Kidney tubule cell (primary cell): ENCODE measurements around the gene CAVIN1.
"Not testable (repeated sequence)": the region's sequence is repeated elsewhere in the genome, so short reads cannot be mapped to it uniquely, and the experiment has no call there.

Source experiments
- DNase-seq: peaks from one replicate; pipeline ENCODE4 v3.0.0-alpha.2; 2018; ENCODE audit warnings: low spot score

CAVIN1 gene

DNA sequence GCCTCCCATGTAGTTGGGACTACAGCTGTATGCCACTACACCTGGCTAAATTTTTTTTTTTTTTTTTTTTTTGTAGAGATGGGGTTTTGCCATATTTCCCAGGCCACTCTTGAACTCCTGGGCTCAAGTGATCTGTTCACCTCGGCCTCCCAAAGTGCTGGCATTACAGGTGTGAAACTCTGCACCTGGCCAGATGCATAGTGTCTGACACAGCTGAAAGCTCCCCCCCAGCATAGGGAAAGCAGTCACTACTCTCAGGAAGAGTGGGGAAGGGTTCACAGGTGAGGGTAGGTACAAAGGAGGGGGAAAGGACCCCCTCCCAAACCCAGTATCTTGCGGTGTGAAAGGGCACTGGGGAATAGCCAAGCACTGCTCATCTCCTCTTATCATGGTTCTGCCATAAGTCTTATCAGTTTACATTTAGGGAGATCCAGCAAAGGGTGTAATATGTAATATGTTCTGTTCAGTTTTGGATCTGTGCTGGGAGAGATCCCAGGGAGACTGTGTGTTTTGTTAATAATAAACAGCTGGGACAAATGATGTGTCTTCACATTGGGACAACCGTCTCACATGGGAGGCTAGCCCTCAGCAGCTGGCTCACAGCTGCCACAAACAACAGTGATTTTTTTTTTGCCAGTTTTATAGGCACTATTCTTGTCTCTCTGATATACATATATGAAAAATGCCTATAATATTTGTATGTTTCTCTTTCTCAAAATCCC, 6.8 kb upstream of the CAVIN1 start:
- no peak for DNase-seq

DNA sequence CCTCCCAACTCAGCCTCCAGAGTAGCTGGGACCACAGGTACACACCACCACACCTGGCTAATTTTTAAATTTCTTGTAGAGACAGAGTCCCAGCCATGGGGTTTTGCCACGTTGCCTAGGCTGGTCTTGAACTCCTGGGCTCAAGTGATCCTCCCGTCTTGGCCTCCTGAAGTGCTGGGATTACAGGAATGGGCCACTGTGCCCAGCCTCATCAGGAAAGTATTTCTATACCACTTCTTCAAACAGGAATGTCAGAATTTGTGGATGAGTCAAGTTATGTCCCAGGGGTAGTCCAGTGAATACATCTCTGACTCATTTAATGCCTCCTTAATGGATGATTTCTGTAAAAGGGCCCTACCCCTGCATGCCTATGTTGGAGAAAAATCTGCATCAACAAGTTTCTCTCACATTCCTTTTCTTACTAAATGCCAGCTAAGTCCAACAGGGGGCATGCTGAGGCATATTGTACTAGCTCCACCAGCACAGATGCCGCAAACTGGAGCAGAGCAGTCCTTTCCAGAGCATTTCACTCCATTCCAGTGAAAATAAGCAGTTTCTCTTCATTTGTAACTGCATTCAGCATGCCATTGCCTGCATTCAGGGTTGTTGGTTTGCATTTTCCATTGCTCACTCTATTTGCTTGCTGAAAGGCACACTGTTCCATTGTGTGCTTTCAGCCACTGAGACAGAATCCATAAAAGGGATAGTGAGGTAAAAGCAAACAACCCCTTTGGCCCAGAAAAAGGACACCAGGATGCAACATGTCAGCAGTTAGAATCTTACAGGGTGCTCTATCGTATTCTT, 5.3 kb upstream of the CAVIN1 start:
- DNase-seq: peak; percentile 99

GRCh38 chr17:42424991-42425610, 2.0 kb upstream of the CAVIN1 start:
- DNase-seq: no peak

- DNase-seq: no peak
These were observed 710 bp upstream of the CAVIN1 start for GRCh38 chr17:42423766-42424165.

DNA sequence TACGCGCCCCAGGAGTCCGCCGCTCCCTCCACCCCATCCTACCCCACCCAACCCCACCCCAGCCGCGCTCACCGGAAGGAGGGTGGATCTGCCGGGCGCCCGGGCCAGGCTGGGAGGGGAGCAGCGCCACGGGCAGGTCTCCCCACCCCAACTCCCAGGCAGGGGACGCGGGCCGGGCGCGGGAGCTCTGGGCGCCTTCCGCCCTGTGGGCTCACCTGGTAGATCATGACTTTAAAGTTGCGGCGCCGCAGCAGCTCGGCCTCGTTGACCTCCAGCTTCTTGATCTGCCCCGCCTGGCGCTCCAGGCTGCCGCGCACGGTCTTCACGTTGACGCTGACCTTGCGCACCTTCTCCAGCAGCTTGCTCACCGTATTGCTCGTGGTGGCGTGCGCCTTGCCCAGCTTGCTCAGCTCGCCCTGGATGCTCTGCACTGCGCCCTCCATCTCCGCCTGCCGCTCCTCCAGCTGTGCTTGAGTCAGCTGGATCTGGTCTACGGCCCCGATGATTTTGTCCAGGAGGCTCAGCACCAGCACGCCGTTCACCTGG, 571 bp downstream of the CAVIN1 start:
- peak; percentile 65 for DNase-seq

DNA sequence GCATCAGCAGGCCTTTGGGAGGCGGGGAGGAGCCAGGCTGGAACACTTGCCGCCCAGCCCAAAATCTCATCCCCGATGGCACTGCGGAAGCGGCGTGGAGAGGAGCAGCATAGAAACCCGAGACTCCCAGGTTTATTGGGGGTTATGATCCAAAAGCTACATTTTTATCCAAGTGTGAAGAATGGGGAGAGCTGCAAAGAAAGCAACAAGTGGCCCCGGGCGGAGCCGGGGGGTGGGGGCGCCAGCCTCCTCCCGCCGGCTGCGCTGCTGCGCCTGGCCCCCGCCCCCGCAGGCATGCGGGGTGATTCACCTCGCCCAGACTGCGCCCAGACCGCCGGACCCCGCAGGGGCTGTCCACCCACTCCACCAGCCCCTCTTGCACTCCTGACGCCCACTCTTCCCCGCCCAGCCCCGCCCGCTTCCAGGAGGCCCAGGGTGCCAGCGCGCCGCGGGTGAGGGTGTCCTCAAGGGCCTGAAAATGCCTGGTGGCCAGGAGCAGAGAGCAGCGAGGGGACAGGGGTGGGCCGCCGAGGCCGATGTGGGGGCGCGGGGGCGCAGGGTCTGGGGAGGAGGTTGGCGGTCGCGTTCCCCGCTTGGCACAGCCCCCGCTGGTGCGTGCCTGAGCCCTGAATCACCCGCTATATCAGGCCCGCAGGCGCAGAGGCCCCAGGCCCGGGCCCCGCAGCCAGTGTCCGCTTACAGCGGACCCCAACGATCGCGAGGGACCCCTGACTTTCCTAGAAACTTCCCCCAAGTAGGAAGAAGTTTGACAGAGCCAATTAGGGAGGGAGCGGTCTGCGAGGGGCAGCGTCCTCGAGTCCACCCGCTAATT, 1.3 kb downstream of the CAVIN1 start:
- peak; percentile 68 for DNase-seq

DNA sequence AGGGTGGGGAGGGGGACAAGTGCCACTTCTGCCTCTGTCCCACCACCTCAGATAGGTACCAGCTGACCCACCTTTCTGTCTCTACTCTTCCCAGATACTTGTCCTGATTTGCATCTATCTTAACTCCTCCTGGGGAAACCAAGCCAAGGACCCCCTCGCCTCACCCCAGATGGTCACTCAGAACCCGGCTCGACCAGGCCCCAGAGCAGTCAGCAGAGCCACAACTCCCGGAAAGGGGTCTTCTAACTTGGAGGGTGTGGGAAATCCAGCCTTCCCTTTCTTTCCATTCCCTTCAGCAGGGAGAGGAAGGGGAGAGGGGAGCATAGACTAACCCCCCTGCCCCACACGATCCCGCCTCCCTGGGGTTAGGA, 1.9 kb downstream of the CAVIN1 start:
- no peak for DNase-seq

DNA sequence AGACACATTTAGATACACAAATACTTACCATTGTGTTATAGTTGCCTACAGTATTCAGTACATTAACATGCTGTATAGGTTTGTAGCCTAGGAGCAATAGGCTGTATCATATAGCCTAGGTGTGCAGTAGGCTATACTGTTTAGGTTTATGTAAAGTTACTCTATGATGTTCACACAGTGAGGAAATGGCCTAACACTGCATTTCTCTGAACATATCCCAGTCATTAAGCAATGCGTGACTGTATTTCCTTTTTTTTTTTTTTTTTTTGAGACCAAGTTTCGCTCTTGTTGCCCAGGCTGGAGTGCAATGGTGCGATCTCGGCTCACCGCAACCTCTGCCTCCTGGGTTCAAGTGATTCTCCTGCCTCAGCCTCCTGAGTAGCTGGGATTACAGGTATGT, 5.1 kb downstream of the CAVIN1 start:
- DNase-seq: not testable (repeated sequence)

DNA sequence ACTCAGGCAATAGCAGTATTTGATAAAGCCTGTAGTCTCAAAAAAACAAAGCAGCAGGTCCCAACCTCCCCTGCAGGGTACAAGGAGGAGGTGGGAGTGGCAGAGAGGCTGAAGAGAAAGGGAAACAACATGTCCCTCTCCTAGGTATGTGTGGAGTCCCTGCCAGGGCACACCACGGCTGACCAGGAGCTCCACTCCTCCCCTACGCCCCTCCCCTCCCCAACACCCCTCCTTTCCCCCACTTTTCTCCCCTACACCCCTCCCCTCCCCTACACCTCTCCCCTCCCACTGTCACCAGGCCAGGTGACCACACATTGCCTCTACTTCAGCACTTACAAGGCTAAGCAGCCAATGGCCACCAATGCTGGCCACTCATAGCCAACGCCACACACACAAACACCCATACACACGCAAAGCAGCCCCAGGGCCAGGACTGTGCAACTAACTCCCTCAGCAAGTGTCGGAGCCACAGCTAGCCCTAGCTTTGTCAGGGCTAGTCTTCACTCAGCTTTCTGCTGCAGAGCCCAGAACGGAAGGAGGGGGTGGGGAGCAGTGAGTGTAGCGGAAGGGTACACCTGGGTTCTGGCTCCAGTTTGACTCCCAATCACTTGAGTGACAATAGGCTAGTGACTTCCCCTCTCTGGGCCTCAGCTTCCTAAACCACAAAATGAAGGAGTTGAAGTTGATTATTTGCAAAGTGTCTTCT, 8.2 kb downstream of the CAVIN1 start:
- DNase-seq: no peak

GRCh38 chr17:42413464-42414040, 9.5 kb downstream of the CAVIN1 start:
- no peak for DNase-seq

GRCh38 chr17:42411905-42412679, 11.0 kb downstream of the CAVIN1 start:
- no peak for DNase-seq

GRCh38 chr17:42411361-42411760, 11.7 kb downstream of the CAVIN1 start:
- DNase-seq: no peak

DNA sequence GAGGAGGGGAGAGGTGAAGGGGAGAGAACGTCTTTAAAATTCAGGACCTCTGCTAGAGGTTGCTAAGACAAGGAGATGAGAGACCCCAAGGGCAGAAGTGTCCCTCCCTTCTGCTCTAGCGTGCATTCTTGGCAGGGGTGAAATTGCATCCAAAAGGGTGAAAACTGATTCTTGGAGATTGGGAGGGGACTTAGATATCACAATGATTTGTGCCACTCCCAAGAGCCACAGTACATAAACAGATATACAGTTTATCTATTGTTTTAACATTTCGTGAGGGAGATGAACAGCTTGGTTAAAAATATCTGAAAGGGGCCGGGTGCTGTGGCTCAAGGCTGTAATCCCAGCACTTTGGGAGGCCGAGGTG, 12.8 kb downstream of the CAVIN1 start:
- no peak for DNase-seq

GRCh38 chr17:42409523-42410318, 13.3 kb downstream of the CAVIN1 start:
- peak; percentile 74 for DNase-seq

- no peak for DNase-seq
These were observed 15.0 kb downstream of the CAVIN1 start for GRCh38 chr17:42408061-42408460.

- DNase-seq: peak; percentile 83
These were observed 15.7 kb downstream of the CAVIN1 start for GRCh38 chr17:42407289-42407836.

DNA sequence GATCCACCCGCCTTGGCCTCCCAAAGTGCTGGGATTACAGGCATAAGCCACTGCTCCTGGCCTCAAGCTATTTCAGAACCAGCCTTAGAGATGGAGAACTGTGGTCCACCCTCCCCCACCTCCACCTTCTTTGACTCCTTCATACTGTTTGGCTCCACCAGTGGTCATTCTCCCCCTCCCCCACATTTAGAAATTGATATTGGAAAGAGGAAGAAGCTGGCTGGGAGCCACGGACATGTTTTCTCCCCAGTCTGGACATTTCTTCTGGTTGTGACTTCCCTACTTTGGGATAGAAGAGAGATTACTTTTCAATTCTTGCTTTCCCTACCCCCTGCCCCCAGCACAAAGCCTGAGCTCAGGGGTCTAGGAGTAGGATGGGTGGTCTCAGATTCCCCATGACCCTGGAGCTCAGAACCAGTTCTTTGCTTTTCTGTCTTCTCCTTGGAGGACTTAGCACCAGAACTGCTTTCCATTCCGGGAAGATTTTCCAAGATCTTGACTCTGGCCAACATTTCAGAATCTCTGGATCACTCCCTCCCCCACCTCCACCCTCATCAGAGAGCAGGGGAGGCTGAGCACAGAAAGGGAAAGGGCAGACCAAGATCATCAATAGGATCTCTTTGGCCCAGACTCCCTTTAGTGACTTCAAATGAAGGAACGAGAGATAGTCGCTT, 16.3 kb downstream of the CAVIN1 start:
- no peak for DNase-seq

GRCh38 chr17:42405963-42406495, 17.0 kb downstream of the CAVIN1 start:
- peak; percentile 68 for DNase-seq
